Stimulated activated CD8-positive, alpha-beta memory T cell treated with anti-CD3 and anti-CD28 coated beads, Interleukin-2, amount 100 ng/mL, for 48 hours (primary cell): ENCODE measurements around the gene GALNT15.

ENCODE experiments used
- DNase-seq, 2 donors: peaks; one replicate each; pipeline ENCODE4 v3.0.0-alpha.2; 2020; ENCODE audit warnings: low read depth in 2 of 2

The GALNT15 gene, protein sequence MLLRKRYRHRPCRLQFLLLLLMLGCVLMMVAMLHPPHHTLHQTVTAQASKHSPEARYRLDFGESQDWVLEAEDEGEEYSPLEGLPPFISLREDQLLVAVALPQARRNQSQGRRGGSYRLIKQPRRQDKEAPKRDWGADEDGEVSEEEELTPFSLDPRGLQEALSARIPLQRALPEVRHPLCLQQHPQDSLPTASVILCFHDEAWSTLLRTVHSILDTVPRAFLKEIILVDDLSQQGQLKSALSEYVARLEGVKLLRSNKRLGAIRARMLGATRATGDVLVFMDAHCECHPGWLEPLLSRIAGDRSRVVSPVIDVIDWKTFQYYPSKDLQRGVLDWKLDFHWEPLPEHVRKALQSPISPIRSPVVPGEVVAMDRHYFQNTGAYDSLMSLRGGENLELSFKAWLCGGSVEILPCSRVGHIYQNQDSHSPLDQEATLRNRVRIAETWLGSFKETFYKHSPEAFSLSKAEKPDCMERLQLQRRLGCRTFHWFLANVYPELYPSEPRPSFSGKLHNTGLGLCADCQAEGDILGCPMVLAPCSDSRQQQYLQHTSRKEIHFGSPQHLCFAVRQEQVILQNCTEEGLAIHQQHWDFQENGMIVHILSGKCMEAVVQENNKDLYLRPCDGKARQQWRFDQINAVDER

GRCh38 chr3:16174389-16174788 is at the start of gene GALNT15:
Gene GALNT15, plus strand, starts transcription at chr3:16174680. Its CDS starts 472 bp downstream, at chr3:16175152.
- DNase-seq, result no peak

DNA sequence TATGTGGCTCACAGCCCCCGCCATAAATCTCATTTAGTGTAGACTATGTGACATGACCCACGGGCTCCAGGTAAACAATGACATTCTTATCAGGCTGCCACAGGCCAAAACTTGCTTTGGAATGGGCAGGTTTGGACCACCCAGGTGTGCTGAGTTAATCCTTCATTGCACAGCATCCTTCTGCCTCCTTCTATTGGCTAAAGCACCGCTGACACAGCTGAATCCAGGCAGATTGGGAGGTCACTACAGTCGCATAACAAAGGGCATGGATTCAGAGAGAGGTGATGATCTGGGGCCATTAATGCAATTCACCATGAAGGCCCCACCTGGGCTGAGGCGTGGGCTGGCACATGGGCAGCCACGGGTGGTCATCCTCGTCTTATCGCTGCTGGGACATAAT is 47.8 kb upstream of the GALNT15 start:
- DNase-seq, result no peak

DNA sequence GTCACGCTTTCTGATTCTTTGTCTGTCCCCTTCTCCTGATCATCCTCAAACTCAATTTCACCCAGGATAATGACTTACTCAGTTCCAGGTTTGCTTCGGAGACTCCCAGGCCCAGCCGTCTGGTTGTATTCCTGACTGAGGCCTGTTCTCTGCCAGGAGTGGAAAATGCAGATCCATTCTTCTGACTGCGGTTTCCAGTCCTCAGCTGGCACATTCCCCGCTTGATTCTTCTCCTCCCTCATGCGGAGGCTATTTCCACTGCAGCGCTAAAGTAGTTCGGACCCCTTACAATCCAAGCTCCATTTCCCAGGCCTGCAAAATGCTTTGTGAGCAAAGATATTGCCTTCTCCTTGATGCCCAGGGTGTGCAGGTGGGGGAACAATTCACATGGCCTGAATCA is 47.2 kb upstream of the GALNT15 start:
- DNase-seq, result no peak

DNA sequence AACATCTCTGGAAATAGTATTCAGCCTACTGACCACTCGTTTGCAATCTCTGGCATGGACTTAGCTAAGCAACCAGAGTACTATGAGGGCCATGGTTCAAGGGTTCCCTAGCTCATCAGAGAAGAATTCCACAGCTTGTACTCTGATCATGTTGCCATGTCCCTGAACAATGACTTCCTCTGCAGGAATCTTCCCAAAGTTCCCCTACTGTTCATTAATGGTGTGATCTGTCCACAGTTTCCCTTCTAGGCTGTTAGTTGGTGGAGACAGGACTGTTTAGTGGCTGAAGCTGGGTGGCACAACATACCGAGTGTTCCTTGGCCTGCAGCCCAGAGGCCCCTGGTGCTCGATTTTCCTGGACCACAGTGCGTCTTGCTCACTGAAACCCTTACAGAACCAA is 44.4 kb upstream of the GALNT15 start:
- DNase-seq, result no peak

DNA sequence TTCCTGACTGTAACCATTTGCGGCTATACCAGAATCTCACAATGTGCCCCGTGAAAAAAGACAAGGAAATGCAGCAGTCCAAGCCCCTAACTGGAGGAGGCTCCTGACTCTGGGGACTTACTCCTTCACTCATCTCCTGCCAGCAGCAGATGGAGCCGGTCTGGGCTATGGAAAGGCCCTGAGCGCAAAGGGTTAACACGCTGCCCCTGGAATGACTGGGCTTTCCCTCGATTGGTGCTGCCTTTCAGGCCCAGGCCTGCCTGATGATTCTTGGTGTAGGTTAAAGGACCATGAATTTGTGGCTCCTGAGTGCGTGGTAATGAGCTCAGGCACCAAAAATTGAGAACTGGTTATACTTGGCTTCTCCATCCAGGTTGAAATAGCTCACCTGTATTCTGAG is 42.3 kb upstream of the GALNT15 start:
- no peak for DNase-seq

DNA sequence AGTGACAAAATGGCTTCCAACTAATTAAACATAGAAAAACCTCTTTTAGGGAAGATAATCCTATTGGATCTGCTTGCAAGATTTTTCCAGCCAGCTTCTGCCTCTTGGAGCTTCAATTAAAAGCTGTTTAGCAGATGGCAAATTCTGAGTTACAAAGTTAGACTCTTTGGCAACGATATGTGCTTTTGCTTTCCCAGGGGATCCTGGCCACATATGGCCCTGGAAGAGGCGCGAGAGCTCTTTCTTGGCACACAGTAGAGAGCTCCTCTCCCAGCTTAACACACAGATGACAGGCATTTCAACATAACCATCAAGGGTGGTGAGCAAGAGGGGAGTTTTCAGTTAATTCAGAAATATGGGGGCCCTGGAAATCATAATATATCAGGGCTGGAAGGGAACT is 41.6 kb upstream of the GALNT15 start:
- DNase-seq, result no peak

GRCh38 chr3:16134173-16134928 is 40.1 kb upstream of the GALNT15 start:
- DNase-seq, result no peak

GRCh38 chr3:16136055-16136454 is 38.4 kb upstream of the GALNT15 start:
- DNase-seq, result no peak

GRCh38 chr3:16137044-16137443 is 37.4 kb upstream of the GALNT15 start:
- DNase-seq, result no peak

GRCh38 chr3:16137977-16138376 is 36.5 kb upstream of the GALNT15 start:
- no peak for DNase-seq

DNA sequence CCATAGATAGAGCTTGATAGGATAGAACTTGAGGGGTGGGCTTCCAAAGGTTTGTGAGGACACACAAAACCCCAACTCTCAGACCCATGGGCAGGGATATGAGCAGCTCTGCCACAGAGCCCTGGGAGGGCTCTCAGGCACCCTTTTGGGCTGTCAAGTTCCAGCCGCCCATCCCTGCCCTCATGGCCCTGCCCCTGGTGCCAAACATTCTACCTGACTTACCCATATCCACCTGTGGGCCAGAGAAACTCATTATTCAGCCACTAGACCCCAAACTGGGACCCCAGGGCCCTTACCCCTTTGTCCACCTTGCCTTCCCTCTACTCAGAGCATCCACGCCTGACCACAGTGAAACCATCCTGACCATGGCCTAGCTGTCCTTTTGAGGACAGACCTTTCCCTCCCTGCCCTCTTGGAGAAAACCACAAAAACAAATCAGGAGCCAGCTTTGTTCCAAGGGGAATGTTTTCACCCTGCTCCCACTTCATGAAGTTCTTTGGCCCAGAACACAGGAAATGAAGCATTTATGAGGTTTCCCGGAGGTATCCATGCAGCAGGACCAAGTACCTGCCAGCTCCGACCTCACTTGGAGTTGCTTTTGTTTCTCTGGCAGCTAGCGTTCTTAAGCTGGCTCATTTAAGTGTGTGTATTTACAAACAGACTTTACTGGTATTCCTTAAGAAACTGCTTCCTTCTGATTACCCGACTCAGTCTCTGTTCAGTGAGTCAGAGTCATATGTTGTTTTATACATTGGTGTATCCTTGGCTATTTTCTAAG is 34.2 kb upstream of the GALNT15 start:
- no peak for DNase-seq

DNA sequence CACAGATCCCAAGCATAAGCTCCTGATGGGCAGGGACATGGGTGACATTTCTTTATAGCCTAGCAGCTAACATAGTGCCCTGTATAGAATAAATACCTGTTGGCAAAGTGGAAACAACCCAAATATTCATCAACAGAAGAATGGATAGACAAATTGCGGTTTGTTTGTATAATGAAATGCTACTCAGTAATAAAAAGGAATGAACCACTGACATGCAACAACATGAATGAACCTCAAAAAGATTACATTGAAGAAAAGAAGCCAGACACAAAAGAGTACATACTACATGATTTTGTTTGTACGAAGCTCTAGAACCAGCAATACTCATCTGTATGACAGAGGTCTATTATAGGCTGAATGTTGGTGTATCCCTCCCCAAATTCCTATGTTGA is 33.6 kb upstream of the GALNT15 start:
- DNase-seq, result no peak

DNA sequence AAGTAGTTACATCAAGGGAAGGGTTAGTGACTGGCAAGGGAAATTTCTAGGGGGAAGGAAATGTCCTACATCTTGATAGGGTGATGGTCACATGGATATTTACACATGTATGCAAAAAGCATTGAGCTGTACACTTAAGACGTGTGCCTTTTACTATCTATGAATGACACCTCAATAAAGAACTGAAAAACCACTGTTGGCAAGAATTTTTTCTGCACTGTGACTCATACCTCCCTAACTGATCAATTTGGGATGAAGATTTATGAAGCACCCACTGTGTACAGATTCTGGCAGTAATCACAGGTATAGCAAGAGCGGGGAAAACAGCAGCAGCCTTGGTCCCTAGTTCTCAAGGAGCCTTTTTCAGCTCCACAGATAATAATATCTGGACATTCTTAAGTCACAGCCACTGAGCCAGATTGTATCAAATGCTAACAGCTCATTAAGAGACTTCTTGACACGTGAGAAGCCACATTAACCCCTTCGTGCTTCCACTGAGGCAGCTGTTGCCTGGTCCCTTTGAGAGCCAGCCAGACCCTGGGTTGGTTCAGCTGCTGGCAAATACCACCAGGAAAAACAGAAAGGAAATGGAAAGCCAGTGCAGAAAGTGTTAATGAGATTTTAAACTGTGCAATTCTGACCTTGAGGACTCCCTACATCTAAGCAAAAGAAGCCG is 32.0 kb upstream of the GALNT15 start:
- DNase-seq, result no peak

GRCh38 chr3:16143861-16144447 is 30.5 kb upstream of the GALNT15 start:
- DNase-seq, result no peak

GRCh38 chr3:16145176-16145575 is 29.3 kb upstream of the GALNT15 start:
- DNase-seq, result no peak

DNA sequence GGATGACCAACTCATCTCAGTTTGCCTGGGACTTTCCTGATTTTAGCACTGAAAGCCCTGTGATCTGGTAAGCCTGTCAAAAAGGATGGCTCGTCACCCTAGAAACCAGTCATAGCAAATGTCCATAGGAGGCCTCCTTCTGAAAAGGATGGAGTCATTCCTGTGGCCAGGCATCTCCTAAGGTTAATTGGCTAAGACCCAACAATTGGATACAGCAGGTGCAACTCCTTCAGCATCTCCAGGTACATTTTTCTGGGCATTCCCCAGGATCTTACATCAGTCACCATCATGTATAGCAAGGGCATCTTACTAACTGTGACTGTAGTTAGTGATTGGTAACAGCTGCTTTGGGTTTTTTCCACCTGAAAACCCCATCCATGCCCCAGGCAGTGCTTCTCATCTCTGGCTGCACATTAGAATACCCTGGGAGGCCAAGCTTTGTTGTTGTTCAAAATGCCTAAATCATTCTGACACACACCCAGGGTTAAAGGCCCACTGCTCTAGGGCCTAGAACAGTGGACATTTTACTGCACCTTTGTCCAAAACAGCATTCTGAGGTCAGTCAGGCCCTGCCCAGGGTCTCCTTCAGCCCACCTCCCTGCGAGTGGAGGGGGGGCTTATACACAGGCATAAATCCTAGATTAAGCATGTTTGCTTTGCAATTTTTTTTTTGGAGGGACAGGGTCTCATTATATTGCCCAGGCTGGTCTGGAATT is 28.3 kb upstream of the GALNT15 start:
- no peak for DNase-seq

DNA sequence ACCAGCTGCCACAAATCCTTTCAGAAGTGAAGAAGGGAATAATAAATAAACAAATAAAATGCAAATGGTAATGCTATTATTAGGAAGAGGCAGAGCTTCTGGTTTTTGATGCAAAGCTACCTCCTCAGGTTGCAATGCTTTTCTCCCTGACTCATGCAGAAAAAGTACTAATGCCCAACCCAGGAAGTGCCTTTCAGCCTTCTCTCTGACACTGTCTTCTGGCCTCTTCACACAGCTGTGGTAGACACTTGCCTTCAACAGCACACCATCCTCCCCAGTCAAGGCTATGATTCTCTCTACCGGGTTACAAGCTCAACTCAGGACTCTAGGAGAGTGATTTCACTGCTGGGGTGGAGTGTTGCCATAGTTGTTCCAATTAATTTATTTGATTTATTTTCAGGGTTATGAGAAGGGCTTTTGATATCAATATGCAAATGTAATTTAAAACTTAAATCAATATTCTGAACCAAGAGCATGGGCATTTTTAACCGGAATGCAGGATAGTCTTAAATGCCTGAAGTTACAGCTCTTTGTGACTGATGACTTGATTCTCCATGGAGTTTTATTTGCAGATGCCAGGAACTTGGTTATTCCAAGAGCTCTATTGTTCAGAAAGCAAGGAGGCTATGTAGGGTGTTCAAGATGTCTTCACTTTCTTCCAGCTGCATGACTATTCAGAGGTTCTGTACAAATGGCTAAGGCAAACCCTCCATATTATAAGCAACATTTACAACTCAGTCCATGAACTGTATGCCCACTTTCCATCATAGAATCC is 27.1 kb upstream of the GALNT15 start:
- no peak for DNase-seq

DNA sequence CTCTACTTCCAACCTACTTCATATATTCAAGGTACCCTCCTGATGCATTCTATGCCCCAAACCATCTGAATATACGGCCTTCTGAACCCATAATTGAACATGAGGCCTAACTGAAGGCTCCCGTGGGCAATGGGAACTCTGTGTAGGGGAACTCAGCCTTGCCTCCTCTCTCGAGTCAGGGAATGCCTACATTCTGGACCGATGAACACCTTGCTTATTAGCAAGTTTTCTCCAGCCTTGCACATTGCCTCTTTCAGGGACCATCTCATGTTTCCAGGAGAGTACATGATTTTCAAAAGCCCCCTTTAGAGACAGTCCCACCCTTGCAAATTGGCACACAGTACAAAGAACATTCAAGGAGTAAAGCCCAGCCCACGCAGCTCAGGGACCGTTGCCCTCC is 26.3 kb upstream of the GALNT15 start:
- no peak for DNase-seq

DNA sequence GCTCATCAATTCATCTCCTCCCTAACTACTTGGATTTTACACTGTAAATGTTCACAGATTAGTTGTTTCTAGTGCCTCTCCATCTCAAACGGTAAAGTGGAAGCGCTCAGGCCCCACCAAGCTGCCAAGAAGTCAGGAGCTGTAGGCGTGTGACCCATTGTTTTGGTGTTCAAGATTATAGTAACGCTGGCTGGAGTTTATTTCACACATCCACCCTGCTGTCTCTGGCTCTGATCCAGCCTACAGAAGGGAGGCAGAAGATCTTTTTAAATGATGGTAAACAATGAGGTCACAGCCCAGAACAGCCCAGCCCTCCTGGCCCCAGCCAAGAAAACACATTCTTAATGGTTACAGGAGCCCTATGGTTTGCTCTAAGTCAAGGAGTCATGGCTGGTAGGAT is 25.7 kb upstream of the GALNT15 start:
- no peak for DNase-seq

- no peak for DNase-seq
Measured at GRCh38 chr3:16150285-16150684, 24.2 kb upstream of the GALNT15 start.
